ENCODE measurements around the gene ZNF281. TPM values are rescaled to one million over a fixed set of nuclear protein-coding genes. Genes with fewer than 3 reads are reported as not detected.

The ZNF281 gene
- total and polyA plus RNA-seq, 4 donors, result 4.9 to 18.4 (median 13.1) TPM

GRCh38 chr1:200372095-200372884, 37.5 kb downstream of the ZNF281 start (continued):
- TF ChIP-seq JUND (IDR thresholded peaks at IDR 0.05), result peak; percentile 99
- TF ChIP-seq NR2F2 (IDR thresholded peaks at IDR 0.05), result no peak
- TF ChIP-seq FOXA2 (IDR thresholded peaks at IDR 0.05), result peak; percentile 99

- Histone ChIP-seq H3K27ac (ENCODE audit: low read depth in 1 of 2, low read length in 2 of 2) (peak overlapping the region; percentile 62 to 64), H3K27me3 (ENCODE audit: control insufficient read depth in 4 of 4, insufficient read depth in 4 of 4, low read length in 3 of 4) (no peaks in the 10 kb centered on the region), H3K4me3 (ENCODE audit: low read depth in 1 of 3, low read length in 3 of 3) (no peak overlapping the region), H3K4me1 (ENCODE audit: control insufficient read depth in 4 of 4, insufficient read depth in 4 of 4, low read length in 3 of 4) (peaks cover 18 to 51% (median 30%) of the 10 kb centered on the region in 4 donors), H3K9me3 (ENCODE audit: control insufficient read depth in 4 of 4, low read length in 3 of 4) (no peaks in the 10 kb centered on the region), H3K36me3 (ENCODE audit: control insufficient read depth in 4 of 4, insufficient read depth in 3 of 4, low read depth in 1 of 4, low read length in 3 of 4) (no peaks in the 10 kb centered on the region), H3K9ac (ENCODE audit: low read depth in 1 of 2, low read length in 2 of 2) (no peak overlapping the region)
- no peak for TF ChIP-seq TAF1 (conservative IDR thresholded peaks at IDR 0.05)
- no peak for TF ChIP-seq YY1 (IDR thresholded peaks at IDR 0.05)
- TF ChIP-seq GABPA (IDR thresholded peaks at IDR 0.05 in 1 of 2, conservative IDR thresholded peaks at IDR 0.05 in 1 of 2), result no peak
- peak in 1 of 2 donors; percentile 14 for TF ChIP-seq HNF4A (conservative IDR thresholded peaks at IDR 0.05)
- no peak for TF ChIP-seq HNF4G (IDR thresholded peaks at IDR 0.05)
- TF ChIP-seq EGR1 (IDR thresholded peaks at IDR 0.05; ENCODE audit: low read depth in 2 of 2), result no peak
- TF ChIP-seq ATF3 (IDR thresholded peaks at IDR 0.05), result no peak
- no peak for TF ChIP-seq FOXA1 (IDR thresholded peaks at IDR 0.05)
- TF ChIP-seq CTCF (IDR thresholded peaks at IDR 0.05; ENCODE audit: low read depth, low read length, missing input control), result no peak
- no peak for TF ChIP-seq REST (IDR thresholded peaks at IDR 0.05)
- TF ChIP-seq MAX (IDR thresholded peaks at IDR 0.05), result no peak
- peak in 1 of 2 donors; percentile 40 for TF ChIP-seq RAD21 (IDR thresholded peaks at IDR 0.05)
- peak; percentile 21 for TF ChIP-seq SP1 (IDR thresholded peaks at IDR 0.05)
- DNase-seq (ENCODE audit: low spot score), result no peak
- 50% methylated on average over 2 of the region's 2 CpGs for WGBS
These were observed 40.1 kb downstream of the ZNF281 start for GRCh38 chr1:200369706-200370105.

All from liver (tissue), 9 donors.